A549 (cell line): ENCODE results near the gene ABCC1. TPM values are rescaled to one million over a fixed set of nuclear protein-coding genes. Genes with fewer than 3 reads are reported as not detected.
A peak's percentile ranks its signal among the peaks of the same experiment; 100 is the strongest.

Source experiments
- ATAC-seq, 2 experiments: fragments of 200-7000 bp in 1 of 2; fragments of >200 bp in 1 of 2; cut with Nextera tagmentation in 1 of 2; cut with Tn5 transposase in 1 of 2; 3 replicates each; pipeline versions ENCODE4 v1.8.0 to v1.9.1; 2018 to 2020; ENCODE audit warnings: mild to moderate bottlenecking in 1 of 2, moderate library complexity in 1 of 2
- CTCF ChIA-PET: fragments of 300-600 bp; sonication (Branson Sonifier 250); formaldehyde crosslinking; extraction: SDS; loops from one replicate; lab custom pipeline; 2021; ENCODE audit warnings: antibody characterized with exemption, inconsistent platforms; lab: Yijun Ruan, JAX
- POLR2A ChIA-PET: fragments of 350-600 bp; formaldehyde crosslinking; extraction: SDS; loops from one replicate; lab custom pipeline; 2021; ENCODE audit warnings: antibody characterized with exemption, inconsistent platforms; lab: Yijun Ruan, JAX
- DNase-seq, 2 experiments: peaks; one replicate each; pipeline versions ENCODE4 v3.0.0 to v3.0.0-alpha.2; 2011 to 2016; ENCODE audit warnings: low read depth in 1 of 2, low spot score in 1 of 2
- FAIRE-seq: peaks from 2 replicates; lab custom pipeline; 2011; peaks lifted over from hg19 to GRCh38; lab: Jason Lieb, UNC
- H3K27ac ChIP-seq, 2 experiments: fragments of >200 bp; sonication (Bioruptor Twin); formaldehyde crosslinking; 3 replicates each; pipeline ENCODE4 v1.5.1; 2016 to 2017
- H3K4me1 ChIP-seq: fragments of >200 bp; sonication (Bioruptor Twin); formaldehyde crosslinking; 3 replicates; pipeline ENCODE4 v1.6.1; 2016
- H3K4me2 ChIP-seq: fragments of >200 bp; sonication (Bioruptor Twin); formaldehyde crosslinking; 3 replicates; pipeline ENCODE4 v1.6.1; 2016
- H3K4me3 ChIP-seq: fragments of >200 bp; sonication (Bioruptor Twin); formaldehyde crosslinking; 3 replicates; pipeline ENCODE4 v1.5.1; 2016
- H3K9me3 ChIP-seq: fragments of >200 bp; sonication (Bioruptor Twin); formaldehyde crosslinking; 3 replicates; pipeline ENCODE4 v1.6.1; 2016
- BHLHE40 ChIP-seq: IDR thresholded peaks from 2 replicates; pipeline ENCODE4 v1.6.1; 2012; ENCODE audit warnings: low read depth, low read length, inconsistent platforms
- CEBPB ChIP-seq, 2 experiments: fragments of >200 bp in 1 of 2; sonication (Bioruptor Twin) in 1 of 2; formaldehyde crosslinking in 1 of 2; IDR thresholded peaks; 2 replicates each; pipeline ENCODE4 v1.6.1; 2012 to 2016
- CHD2 ChIP-seq: fragments of 150-350 bp; IDR thresholded peaks from 2 replicates; pipeline ENCODE4 v1.6.1; 2014; ENCODE audit warnings: low read length; ENCODE audit not compliant: partially characterized antibody
- EP300 ChIP-seq, 2 experiments: fragments of >200 bp; sonication (Bioruptor Twin); formaldehyde crosslinking; IDR thresholded peaks; 2 replicates in 1 of 2; 3 replicates in 1 of 2; pipeline ENCODE4 v1.6.1; 2016 to 2017
- FOSB ChIP-seq: fragments of 250-450 bp; sonication (Bioruptor Pico); IDR thresholded peaks from 2 replicates; pipeline ENCODE4 v1.5.0; 2020; ENCODE audit warnings: mild to moderate bottlenecking, moderate library complexity
- GATA3 ChIP-seq: IDR thresholded peaks from 2 replicates; pipeline ENCODE4 v1.6.1; 2012; ENCODE audit warnings: borderline replicate concordance
- HOXA7 ChIP-seq: fragments of 250-450 bp; sonication (Bioruptor Pico); IDR thresholded peaks from 2 replicates; pipeline ENCODE4 v1.5.0; 2020; ENCODE audit warnings: mild to moderate bottlenecking, moderate library complexity
- JUNB ChIP-seq: fragments of >200 bp; sonication (Bioruptor Twin); formaldehyde crosslinking; IDR thresholded peaks from 2 replicates; pipeline ENCODE4 v1.6.1; 2016
- KDM1A ChIP-seq: fragments of 200-600 bp; sonication (generic); IDR thresholded peaks from 2 replicates; pipeline ENCODE4 v1.6.1; 2016; ENCODE audit warnings: low read depth, mild to moderate bottlenecking
- MAFK ChIP-seq: fragments of 450-650 bp; IDR thresholded peaks from 2 replicates; pipeline ENCODE4 v1.6.1; 2014; ENCODE audit not compliant: partially characterized antibody
- MYC ChIP-seq: IDR thresholded peaks from 2 replicates; pipeline ENCODE4 v1.6.1; 2012; ENCODE audit warnings: mild to moderate bottlenecking, inconsistent platforms, low read length, improper control_type of control experiment, borderline replicate concordance
- NPAS2 ChIP-seq: fragments of 250-450 bp; sonication (Bioruptor Pico); IDR thresholded peaks from 2 replicates; pipeline ENCODE4 v1.8.0; 2022; ENCODE audit warnings: mild to moderate bottlenecking, moderate library complexity, borderline replicate concordance
- NR3C1 ChIP-seq: fragments of >200 bp; sonication (Bioruptor Twin); formaldehyde crosslinking; IDR thresholded peaks from 3 replicates; pipeline ENCODE4 v1.6.1; 2017
- PHF8 ChIP-seq: fragments of 200-600 bp; sonication (generic); IDR thresholded peaks from 2 replicates; pipeline ENCODE4 v1.6.1; 2016; ENCODE audit warnings: low read depth, mild to moderate bottlenecking, antibody characterized with exemption, moderate library complexity, borderline replicate concordance
- POLR2AphosphoS2 ChIP-seq: conservative IDR thresholded peaks from 2 replicates; pipeline ENCODE4 v1.6.1; 2012; ENCODE audit warnings: low read length, improper control_type of control experiment, inconsistent platforms
- RAD21 ChIP-seq, 2 experiments: fragments of >200 bp in 1 of 2; sonication (Bioruptor Twin) in 1 of 2; formaldehyde crosslinking in 1 of 2; IDR thresholded peaks in 1 of 2; conservative IDR thresholded peaks in 1 of 2; 2 replicates in 1 of 2; 3 replicates in 1 of 2; pipeline ENCODE4 v1.6.1; 2012 to 2018; ENCODE audit warnings: inconsistent platforms in 1 of 2
- RARB ChIP-seq: fragments of 250-450 bp; sonication (Bioruptor Pico); IDR thresholded peaks from 2 replicates; pipeline ENCODE4 v1.8.0; 2021; ENCODE audit warnings: mild to moderate bottlenecking, moderate library complexity
- SMC3 ChIP-seq: fragments of >200 bp; sonication (Bioruptor Twin); formaldehyde crosslinking; IDR thresholded peaks from 3 replicates; pipeline ENCODE4 v1.6.1; 2018; ENCODE audit warnings: inconsistent platforms
- TP53 ChIP-seq: fragments of 250-450 bp; sonication (Bioruptor Pico); IDR thresholded peaks from 2 replicates; pipeline ENCODE4 v1.5.0; 2021; ENCODE audit warnings: mild to moderate bottlenecking, moderate library complexity
- ZC3H11A ChIP-seq: fragments of 450-650 bp; IDR thresholded peaks from 2 replicates; pipeline ENCODE4 v1.6.1; 2014; ENCODE audit warnings: antibody characterized with exemption, mild to moderate bottlenecking
- ZFP36 ChIP-seq: fragments of 450-650 bp; IDR thresholded peaks from 2 replicates; pipeline ENCODE4 v1.6.1; 2014; ENCODE audit warnings: borderline replicate concordance; ENCODE audit not compliant: partially characterized antibody
- ZNF302 ChIP-seq: fragments of 250-450 bp; sonication (Bioruptor Pico); IDR thresholded peaks from 2 replicates; pipeline ENCODE4 v1.9.0; 2021; ENCODE audit warnings: inconsistent platforms, mild to moderate bottlenecking, moderate library complexity
- ZSCAN20 ChIP-seq: fragments of 250-450 bp; sonication (Bioruptor Pico); IDR thresholded peaks from 2 replicates; pipeline ENCODE4 v1.8.0; 2022; ENCODE audit warnings: mild to moderate bottlenecking, moderate library complexity
- WGBS: methylation state at CpG from one replicate; pipeline ENCODE4 v1.1.6; 2017; ENCODE audit errors: missing lambda C conversion rate; 5-methylcytosine and 5-hydroxymethylcytosine counted together
- polyA plus RNA-seq, 4 experiments: library from polyadenylated mRNA; depleted of rRNA in 3 of 4; stranded (reverse); fragments of >200 nt; fragmentation: RNase III in 1 of 4; extraction: RNeasy Plus Mini Kit Qiagen cat#74134 plus additional on column Dnase treatment in 1 of 4; gene quantifications; 2 replicates in 3 of 4; 3 replicates in 1 of 4; pipeline ENCODE4 v1.2.3, GENCODE V29; 2011 to 2017
- TF ChIP-seq, protein P1 (sequence below): fragments of 250-450 bp; sonication (Bioruptor Pico); IDR thresholded peaks from 2 replicates; pipeline ENCODE4 v1.5.0; 2020; ENCODE audit warnings: low read depth, mild to moderate bottlenecking, moderate library complexity
- TF ChIP-seq, protein P2 (sequence below): IDR thresholded peaks from 2 replicates; pipeline ENCODE4 v1.6.1; 2012; ENCODE audit warnings: low read depth, borderline replicate concordance
- TF ChIP-seq, protein P3 (sequence below): fragments of 150-350 bp; IDR thresholded peaks from 2 replicates; pipeline ENCODE4 v1.6.1; 2014; ENCODE audit warnings: low read depth, mild to moderate bottlenecking, low read length
- TF ChIP-seq, protein P4 (sequence below): fragments of 450-650 bp; IDR thresholded peaks from 2 replicates; pipeline ENCODE4 v1.6.1; 2014; ENCODE audit warnings: antibody characterized with exemption

Gene ABCC1
- polyA plus RNA-seq, 2 of the 4 experiments (the other 2 are of a cell fraction): 56.5 to 93.8 TPM

DNA sequence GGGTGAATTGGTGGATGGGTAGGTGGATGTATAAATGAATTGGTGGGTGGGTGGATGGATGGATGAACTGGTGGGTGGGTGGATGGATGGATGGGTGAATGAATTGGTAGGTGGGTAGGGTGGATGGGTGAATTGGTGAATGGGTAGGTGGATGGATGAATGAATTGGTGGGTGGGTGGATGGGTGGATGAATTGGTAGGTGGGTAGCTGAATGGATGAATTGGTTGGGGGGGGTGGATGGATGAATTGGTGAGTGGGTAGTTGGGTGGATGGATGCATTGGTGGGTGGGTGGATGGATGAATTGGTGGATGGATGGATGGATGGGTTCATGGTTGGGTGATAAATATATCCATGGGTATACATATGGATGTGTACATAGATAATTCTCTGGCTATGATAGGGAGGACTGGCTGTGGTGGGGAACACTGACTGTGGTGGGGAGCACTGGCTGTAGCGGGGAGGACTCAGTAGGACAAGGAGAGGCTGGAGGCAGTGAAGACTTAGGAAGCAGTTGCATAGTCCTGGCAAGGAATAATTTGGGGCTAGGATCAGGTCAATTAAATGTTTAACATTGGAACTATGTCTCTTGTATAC lies 54.4 kb downstream of the ABCC1 start:
- DNase-seq (no peak), ATAC-seq (peak in 1 of 2 experiments; percentile 37; a peak in 2 of 6 replicates), FAIRE-seq (no peak)
- Histone ChIP-seq H3K4me3 (no peak overlapping the region), H3K9me3 (no peaks in the 10 kb centered on the region), H3K27ac (peak overlapping the region; percentile 67 to 81), H3K4me1 (peaks cover 80% of the 10 kb centered on the region), H3K4me2 (peak overlapping the region; percentile 64)
- WGBS: 0% methylated on average over 1 of the region's 1 CpG
- ChIA-PET POLR2A (interaction anchor here (0.6 kb wide), 1 partner anchor 10 kb away, joined by 3 read pairs; no protein-coding TSS in a partner anchor), CTCF (interaction anchor here (0.6 to 2.0 kb wide), 5 partner anchors 10 to 124 kb away, joined by 3 to 7 read pairs (median 5); no protein-coding TSS in a partner anchor)
- TF ChIP-seq ZFP36 (no peak), RAD21 (conservative IDR thresholded peaks at IDR 0.05 in 1 of 2, IDR thresholded peaks at IDR 0.05 in 1 of 2) (no peak), RARB (CRISPR knock-in tag) (no peak), ZC3H11A (no peak), CEBPB (IDR thresholded peaks at IDR 0.05) (0 out of 4 replicates have a peak, but pooled peaks of 1 of the 2 experiments have one; percentile 42), FOSB (no peak), NPAS2 (CRISPR knock-in tag) (no peak)
- TF ChIP-seq, protein P1, sequence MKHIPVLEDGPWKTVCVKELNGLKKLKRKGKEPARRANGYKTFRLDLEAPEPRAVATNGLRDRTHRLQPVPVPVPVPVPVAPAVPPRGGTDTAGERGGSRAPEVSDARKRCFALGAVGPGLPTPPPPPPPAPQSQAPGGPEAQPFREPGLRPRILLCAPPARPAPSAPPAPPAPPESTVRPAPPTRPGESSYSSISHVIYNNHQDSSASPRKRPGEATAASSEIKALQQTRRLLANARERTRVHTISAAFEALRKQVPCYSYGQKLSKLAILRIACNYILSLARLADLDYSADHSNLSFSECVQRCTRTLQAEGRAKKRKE: 0 out of 2 replicates have a peak, but pooled peaks have one; percentile 24
- TF ChIP-seq, protein P2, sequence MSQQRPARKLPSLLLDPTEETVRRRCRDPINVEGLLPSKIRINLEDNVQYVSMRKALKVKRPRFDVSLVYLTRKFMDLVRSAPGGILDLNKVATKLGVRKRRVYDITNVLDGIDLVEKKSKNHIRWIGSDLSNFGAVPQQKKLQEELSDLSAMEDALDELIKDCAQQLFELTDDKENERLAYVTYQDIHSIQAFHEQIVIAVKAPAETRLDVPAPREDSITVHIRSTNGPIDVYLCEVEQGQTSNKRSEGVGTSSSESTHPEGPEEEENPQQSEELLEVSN: no peak

DNA sequence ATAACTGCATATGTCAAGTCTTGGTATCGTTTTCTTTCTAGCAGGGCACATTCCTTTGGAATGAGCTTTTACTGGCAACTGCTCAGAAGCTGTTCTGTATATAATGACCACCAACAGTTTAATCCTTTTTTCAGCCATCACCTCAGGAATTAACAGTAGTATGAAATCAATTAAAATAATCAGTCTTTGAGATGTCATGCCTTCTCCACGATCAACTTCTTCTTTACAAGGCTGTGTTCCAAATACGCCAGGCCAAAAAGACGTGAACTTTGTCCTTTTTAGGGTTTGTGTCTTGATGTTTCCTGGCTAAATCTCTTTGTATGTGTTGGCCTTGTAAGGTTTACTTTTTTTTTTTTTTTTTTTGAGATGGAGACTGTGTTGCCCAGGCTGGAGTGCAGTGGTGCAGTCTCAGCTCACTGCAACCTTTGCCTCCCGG lies 54.9 kb downstream of the ABCC1 start:
- H3K4me1 ChIP-seq: peaks cover 80% of the 10 kb centered on the region
- no peak for TF ChIP-seq RARB (CRISPR knock-in tag)
- no peak for TF ChIP-seq ZC3H11A
- TF ChIP-seq GATA3: peak; percentile 50; the same call in 1 of the 2 replicates
- TF ChIP-seq POLR2AphosphoS2: no peak
- TF ChIP-seq FOSB: 0 out of 2 replicates have a peak, but pooled peaks have one; percentile 19
- no peak for TF ChIP-seq BHLHE40
- TF ChIP-seq, protein P3, sequence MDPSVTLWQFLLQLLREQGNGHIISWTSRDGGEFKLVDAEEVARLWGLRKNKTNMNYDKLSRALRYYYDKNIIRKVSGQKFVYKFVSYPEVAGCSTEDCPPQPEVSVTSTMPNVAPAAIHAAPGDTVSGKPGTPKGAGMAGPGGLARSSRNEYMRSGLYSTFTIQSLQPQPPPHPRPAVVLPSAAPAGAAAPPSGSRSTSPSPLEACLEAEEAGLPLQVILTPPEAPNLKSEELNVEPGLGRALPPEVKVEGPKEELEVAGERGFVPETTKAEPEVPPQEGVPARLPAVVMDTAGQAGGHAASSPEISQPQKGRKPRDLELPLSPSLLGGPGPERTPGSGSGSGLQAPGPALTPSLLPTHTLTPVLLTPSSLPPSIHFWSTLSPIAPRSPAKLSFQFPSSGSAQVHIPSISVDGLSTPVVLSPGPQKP: no peak
- ChIA-PET POLR2A (interaction anchor here (0.6 to 0.7 kb wide), 2 partner anchors 10 to 47 kb away, joined by 3 read pairs; no protein-coding TSS in a partner anchor), CTCF (interaction anchor here (0.6 to 2.0 kb wide), 5 partner anchors 9 to 123 kb away, joined by 3 to 7 read pairs (median 5); no protein-coding TSS in a partner anchor)
- peak; percentile 69 to 81; a peak in 5 of 6 replicates for ATAC-seq
- 22% methylated on average over 5 of the region's 5 CpGs for WGBS
- no peak for FAIRE-seq
- DNase-seq: peak in 1 of 2 experiments; percentile 63
- H3K27ac ChIP-seq: peak overlapping the region; percentile 67 to 81
- no peak overlapping the region for H3K4me3 ChIP-seq
- H3K9me3 ChIP-seq: no peaks in the 10 kb centered on the region
- H3K4me2 ChIP-seq: peak overlapping the region; percentile 64

DNA sequence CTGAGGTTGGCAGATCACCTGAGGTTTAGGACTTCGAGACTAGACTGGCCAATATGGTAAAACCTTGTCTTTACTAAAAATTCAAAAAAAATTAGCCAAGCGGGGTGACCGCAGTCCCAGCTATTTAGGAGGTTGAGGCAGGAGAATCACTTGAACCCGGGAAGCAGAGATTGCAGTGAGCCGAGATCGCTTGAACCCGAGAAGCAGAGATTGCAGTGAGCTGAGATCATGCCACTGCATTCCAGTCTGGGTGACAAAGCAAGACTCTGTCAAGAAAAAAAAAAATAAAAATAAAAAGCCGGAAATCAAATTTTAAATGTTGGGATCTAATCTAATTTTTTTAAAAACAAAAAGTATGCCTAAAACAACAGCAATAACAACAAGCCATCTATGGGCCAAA lies 56.3 kb downstream of the ABCC1 start:
- no peak for FAIRE-seq
- CTCF ChIA-PET: interaction anchor here (1.6 to 1.7 kb wide), 2 partner anchors 12 to 17 kb away, joined by 5 read pairs; no protein-coding TSS in a partner anchor

More for the DNA sequence above, 56.3 kb downstream of the ABCC1 start:
- Histone ChIP-seq H3K4me2 (peak overlapping the region; percentile 64), H3K27ac (peak overlapping the region; percentile 67 to 81), H3K4me3 (no peak overlapping the region), H3K9me3 (no peaks in the 10 kb centered on the region), H3K4me1 (peaks cover 76% of the 10 kb centered on the region)
- no peak for TF ChIP-seq CEBPB (IDR thresholded peaks at IDR 0.05)
- no peak for TF ChIP-seq NR3C1
- no peak for TF ChIP-seq PHF8
- no peak for TF ChIP-seq EP300 (IDR thresholded peaks at IDR 0.05)
- no peak for TF ChIP-seq CHD2
- no peak for TF ChIP-seq TP53 (CRISPR knock-in tag)
- TF ChIP-seq JUNB: no peak
- no peak for TF ChIP-seq SMC3
- TF ChIP-seq, protein P2: no peak
- TF ChIP-seq ZSCAN20 (CRISPR knock-in tag): no peak
- TF ChIP-seq MYC: no peak
- TF ChIP-seq KDM1A: no peak
- TF ChIP-seq RARB (CRISPR knock-in tag): no peak
- no peak for TF ChIP-seq HOXA7
- TF ChIP-seq MAFK: no peak
- TF ChIP-seq, protein P4, sequence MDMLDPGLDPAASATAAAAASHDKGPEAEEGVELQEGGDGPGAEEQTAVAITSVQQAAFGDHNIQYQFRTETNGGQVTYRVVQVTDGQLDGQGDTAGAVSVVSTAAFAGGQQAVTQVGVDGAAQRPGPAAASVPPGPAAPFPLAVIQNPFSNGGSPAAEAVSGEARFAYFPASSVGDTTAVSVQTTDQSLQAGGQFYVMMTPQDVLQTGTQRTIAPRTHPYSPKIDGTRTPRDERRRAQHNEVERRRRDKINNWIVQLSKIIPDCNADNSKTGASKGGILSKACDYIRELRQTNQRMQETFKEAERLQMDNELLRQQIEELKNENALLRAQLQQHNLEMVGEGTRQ: no peak
- no peak for TF ChIP-seq ZNF302 (CRISPR knock-in tag)
- DNase-seq (no peak), ATAC-seq (no peak)
- WGBS: 62% methylated on average over 8 of the region's 8 CpGs
- POLR2A ChIA-PET: no interaction called here
